WTC11 (cell line): ENCODE results near the gene THSD4. TPM values are rescaled to one million over a fixed set of nuclear protein-coding genes. Genes with fewer than 3 reads are reported as not detected.

Experiments used
- ATAC-seq: fragments of 200-7000 bp; cut with Tn5 transposase; 2 replicates; pipeline ENCODE4 v1.10.0; 2021; ENCODE audit warnings: mild to moderate bottlenecking, moderate library complexity
- CTCF ChIA-PET: fragments of 300-600 bp; sonication (Branson Sonifier 250); formaldehyde crosslinking; loops from one replicate; lab custom pipeline; 2021; ENCODE audit warnings: antibody characterized with exemption; lab: Charles Lee
- POLR2A ChIA-PET: fragments of 350-600 bp; sonication (Branson Sonifier 250); formaldehyde crosslinking; loops from one replicate; lab custom pipeline; 2021; ENCODE audit warnings: antibody characterized with exemption; lab: Charles Lee
- DNase-seq: peaks from one replicate; pipeline ENCODE4 v3.0.0; 2021; ENCODE audit warnings: low spot score
- H3K27ac Mint-ChIP-seq: 2 replicates; pipeline ENCODE4 v1.8.0; 2021; ENCODE audit warnings: mixed read lengths
- H3K27me3 Mint-ChIP-seq: 2 replicates; pipeline ENCODE4 v1.8.0; 2021; ENCODE audit warnings: low read depth, mild to moderate bottlenecking, moderate library complexity, mixed read lengths
- H3K36me3 Mint-ChIP-seq: 2 replicates; pipeline ENCODE4 v1.8.0; 2021; ENCODE audit warnings: mixed read lengths
- H3K4me1 Mint-ChIP-seq: 2 replicates; pipeline ENCODE4 v1.8.0; 2022; ENCODE audit warnings: mixed read lengths
- H3K4me3 Mint-ChIP-seq: 2 replicates; pipeline ENCODE4 v1.8.0; 2021; ENCODE audit warnings: mild to moderate bottlenecking, moderate library complexity, mixed read lengths
- H3K9me3 Mint-ChIP-seq: 2 replicates; pipeline ENCODE4 v1.8.0; 2021; ENCODE audit warnings: mixed read lengths
- AR ChIP-seq: fragments of 250-450 bp; sonication (Bioruptor Pico); IDR thresholded peaks from 2 replicates; pipeline ENCODE4 v1.9.0; 2021; ENCODE audit warnings: mild to moderate bottlenecking
- CREM ChIP-seq: sonication (generic); formaldehyde crosslinking; IDR thresholded peaks from 2 replicates; pipeline ENCODE4 v1.8.1; 2022; ENCODE audit warnings: mild to moderate bottlenecking, missing genetic modification reagents, moderate library complexity
- ETV6 ChIP-seq: sonication (generic); formaldehyde crosslinking; IDR thresholded peaks from 2 replicates; pipeline ENCODE4 v1.8.1; 2022; ENCODE audit warnings: mild to moderate bottlenecking, missing genetic modification reagents
- HMGA2 ChIP-seq: fragments of 250-450 bp; sonication (Bioruptor Pico); IDR thresholded peaks from 2 replicates; pipeline ENCODE4 v1.4.0; 2021; ENCODE audit warnings: mild to moderate bottlenecking, moderate library complexity
- IRF1 ChIP-seq: sonication (generic); formaldehyde crosslinking; IDR thresholded peaks from 2 replicates; pipeline ENCODE4 v1.8.0; 2023; ENCODE audit warnings: missing genetic modification reagents
- JAZF1 ChIP-seq: fragments of 250-450 bp; sonication (Bioruptor Pico); IDR thresholded peaks from 2 replicates; pipeline ENCODE4 v1.9.0; 2021; ENCODE audit warnings: moderate library complexity, mild to moderate bottlenecking, inconsistent platforms
- MAX ChIP-seq: sonication (generic); formaldehyde crosslinking; IDR thresholded peaks from 2 replicates; pipeline ENCODE4 v1.8.0; 2022; ENCODE audit warnings: mild to moderate bottlenecking, missing genetic modification reagents
- MYBL2 ChIP-seq: sonication (generic); formaldehyde crosslinking; IDR thresholded peaks from 2 replicates; pipeline ENCODE4 v1.8.1; 2023; ENCODE audit warnings: mild to moderate bottlenecking, moderate library complexity, missing genetic modification reagents
- ZNF263 ChIP-seq: sonication (generic); formaldehyde crosslinking; IDR thresholded peaks from 2 replicates; pipeline ENCODE4 v1.8.1; 2022; ENCODE audit warnings: low read depth, mild to moderate bottlenecking, moderate library complexity, missing genetic modification reagents
- ZNF512 ChIP-seq: sonication (generic); formaldehyde crosslinking; IDR thresholded peaks from 2 replicates; pipeline ENCODE4 v1.8.1; 2022; ENCODE audit warnings: missing genetic modification reagents, borderline replicate concordance
- ZNF671 ChIP-seq: fragments of 250-450 bp; sonication (Bioruptor Pico); IDR thresholded peaks from 2 replicates; pipeline ENCODE4 v1.8.0; 2021; ENCODE audit warnings: mild to moderate bottlenecking
- total RNA-seq: library from RNA; stranded (reverse); gene quantifications from 3 replicates; pipeline ENCODE4 v1.2.3, GENCODE V29; 2021
- TF ChIP-seq, protein P1 (sequence below): sonication (generic); formaldehyde crosslinking; IDR thresholded peaks from 2 replicates; pipeline ENCODE4 v1.8.1; 2022; ENCODE audit warnings: mild to moderate bottlenecking, moderate library complexity, missing genetic modification reagents
- TF ChIP-seq, protein P2 (sequence below): sonication (generic); formaldehyde crosslinking; IDR thresholded peaks from 2 replicates; pipeline ENCODE4 v1.8.1; 2023; ENCODE audit warnings: mild to moderate bottlenecking, missing genetic modification reagents

The THSD4 gene
- total RNA-seq, 1 experiment from 2014 or later: 7.8 TPM

DNA sequence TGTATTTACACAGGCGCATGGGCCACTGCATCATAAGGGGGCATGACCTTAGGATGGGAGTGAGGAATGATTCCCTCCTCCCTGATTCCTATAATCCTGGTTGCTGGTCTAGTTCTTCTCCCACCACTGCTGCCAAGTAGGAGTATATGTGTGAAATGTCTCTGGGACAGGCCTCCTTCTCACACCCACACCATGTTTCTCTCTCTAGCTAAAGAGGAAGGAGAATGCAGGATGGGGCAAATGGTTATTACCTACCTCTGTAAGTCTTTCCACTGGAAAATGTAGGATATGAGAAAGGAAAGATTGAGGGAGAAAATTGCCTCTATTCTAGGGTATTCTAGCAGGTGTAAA is 159.2 kb downstream of the THSD4 start:
- TF ChIP-seq, protein P1, sequence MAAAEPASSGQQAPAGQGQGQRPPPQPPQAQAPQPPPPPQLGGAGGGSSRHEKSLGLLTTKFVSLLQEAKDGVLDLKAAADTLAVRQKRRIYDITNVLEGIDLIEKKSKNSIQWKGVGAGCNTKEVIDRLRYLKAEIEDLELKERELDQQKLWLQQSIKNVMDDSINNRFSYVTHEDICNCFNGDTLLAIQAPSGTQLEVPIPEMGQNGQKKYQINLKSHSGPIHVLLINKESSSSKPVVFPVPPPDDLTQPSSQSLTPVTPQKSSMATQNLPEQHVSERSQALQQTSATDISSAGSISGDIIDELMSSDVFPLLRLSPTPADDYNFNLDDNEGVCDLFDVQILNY (CRISPR knock-in tag): no peak
- no peak for DNase-seq
- Mint-ChIP-seq H3K4me1 (peaks cover 15% of the 10 kb centered on the region), H3K27ac (no peak overlapping the region), H3K9me3 (peaks cover 18% of the 10 kb centered on the region), H3K36me3 (peaks cover 6% of the 10 kb centered on the region), H3K4me3 (no peak overlapping the region), H3K27me3 (no peaks in the 10 kb centered on the region)
- POLR2A ChIA-PET: no interaction called here
- ATAC-seq: no peak
- CTCF ChIA-PET: no interaction called here

DNA sequence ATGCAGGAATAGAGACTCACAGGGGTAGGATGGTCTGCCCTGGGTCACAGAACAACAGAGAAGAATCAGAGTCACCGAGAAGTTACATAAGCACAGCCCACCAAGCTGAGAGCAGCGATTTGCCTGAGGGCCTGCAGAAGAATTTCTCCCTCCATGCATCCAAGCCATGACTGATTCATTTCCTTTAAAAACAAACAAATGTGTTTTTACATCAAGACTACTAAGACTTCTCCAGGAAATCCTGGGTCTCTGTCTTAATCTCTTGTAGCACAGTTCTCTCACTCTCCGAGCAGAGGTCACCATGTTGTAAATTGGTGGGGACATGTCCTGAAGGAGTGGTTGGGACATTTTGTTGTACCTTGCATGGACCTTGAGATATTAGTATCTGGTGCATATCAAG is 159.8 kb downstream of the THSD4 start:
- H3K4me1 Mint-ChIP-seq: peaks cover 15% of the 10 kb centered on the region
- H3K36me3 Mint-ChIP-seq: peaks cover 4% of the 10 kb centered on the region; the same call in 1 of the 2 replicates
- TF ChIP-seq MAX (CRISPR knock-in tag) (no peak), ZNF263 (CRISPR knock-in tag) (no peak)
- ATAC-seq: no peak
- no peak overlapping the region for H3K4me3 Mint-ChIP-seq
- H3K27ac Mint-ChIP-seq: peak overlapping the region; percentile 70
- DNase-seq: no peak
- H3K9me3 Mint-ChIP-seq: peaks cover 12% of the 10 kb centered on the region
- ChIA-PET POLR2A (no interaction called here), CTCF (no interaction called here)
- no peaks in the 10 kb centered on the region for H3K27me3 Mint-ChIP-seq

DNA sequence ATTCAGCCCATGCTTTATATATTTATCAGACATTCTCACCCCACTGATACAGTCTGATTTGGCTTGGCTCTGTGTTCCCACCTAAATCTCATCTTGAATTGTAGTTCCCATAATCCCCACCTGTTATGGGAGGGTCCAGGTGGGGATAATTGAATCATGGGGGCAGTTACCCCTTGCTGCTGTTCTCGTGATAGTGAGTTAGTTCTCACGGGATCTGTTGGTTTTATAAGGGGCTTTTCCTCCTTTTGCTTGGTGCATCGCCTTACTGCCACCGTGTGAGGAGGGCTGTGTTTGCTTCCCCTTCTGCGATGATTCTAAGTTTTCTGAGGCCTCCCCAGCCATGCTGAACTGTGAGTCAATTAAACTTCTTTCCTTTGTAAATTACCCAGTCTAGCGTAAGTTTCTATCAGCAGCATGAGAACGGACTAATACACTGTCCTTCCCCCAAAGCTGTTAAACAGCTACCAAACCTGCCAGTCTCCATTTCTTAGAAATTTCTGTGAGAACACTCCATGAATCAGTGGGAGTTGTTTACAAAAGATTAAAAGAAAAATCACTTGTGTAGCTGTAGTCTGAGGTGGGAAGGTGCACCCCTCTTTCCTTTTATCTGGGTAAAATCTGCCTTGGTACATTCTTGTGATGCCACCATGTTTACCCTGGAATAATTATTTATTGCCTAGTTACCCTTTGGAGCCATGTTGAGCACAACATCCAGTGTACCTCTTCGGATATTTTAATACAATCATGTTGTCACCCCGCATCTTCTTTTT is 160.5 kb downstream of the THSD4 start:
- no peaks in the 10 kb centered on the region for H3K27me3 Mint-ChIP-seq
- TF ChIP-seq, protein P2, sequence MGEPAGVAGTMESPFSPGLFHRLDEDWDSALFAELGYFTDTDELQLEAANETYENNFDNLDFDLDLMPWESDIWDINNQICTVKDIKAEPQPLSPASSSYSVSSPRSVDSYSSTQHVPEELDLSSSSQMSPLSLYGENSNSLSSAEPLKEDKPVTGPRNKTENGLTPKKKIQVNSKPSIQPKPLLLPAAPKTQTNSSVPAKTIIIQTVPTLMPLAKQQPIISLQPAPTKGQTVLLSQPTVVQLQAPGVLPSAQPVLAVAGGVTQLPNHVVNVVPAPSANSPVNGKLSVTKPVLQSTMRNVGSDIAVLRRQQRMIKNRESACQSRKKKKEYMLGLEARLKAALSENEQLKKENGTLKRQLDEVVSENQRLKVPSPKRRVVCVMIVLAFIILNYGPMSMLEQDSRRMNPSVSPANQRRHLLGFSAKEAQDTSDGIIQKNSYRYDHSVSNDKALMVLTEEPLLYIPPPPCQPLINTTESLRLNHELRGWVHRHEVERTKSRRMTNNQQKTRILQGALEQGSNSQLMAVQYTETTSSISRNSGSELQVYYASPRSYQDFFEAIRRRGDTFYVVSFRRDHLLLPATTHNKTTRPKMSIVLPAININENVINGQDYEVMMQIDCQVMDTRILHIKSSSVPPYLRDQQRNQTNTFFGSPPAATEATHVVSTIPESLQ (CRISPR knock-in tag): no peak
- TF ChIP-seq MYBL2 (CRISPR knock-in tag): no peak
- no peak for TF ChIP-seq JAZF1 (CRISPR knock-in tag)
- TF ChIP-seq ZNF263 (CRISPR knock-in tag): no peak
- TF ChIP-seq ZNF512 (CRISPR knock-in tag): no peak
- TF ChIP-seq IRF1: no peak
- TF ChIP-seq, all 79 proteins: peak for 0
- Mint-ChIP-seq H3K4me3 (no peak overlapping the region), H3K36me3 (peaks cover 4% of the 10 kb centered on the region; the same call in 1 of the 2 replicates), H3K4me1 (peaks cover 18% of the 10 kb centered on the region), H3K27ac (peak overlapping the region; percentile 81), H3K9me3 (peaks cover 5% of the 10 kb centered on the region)
- ChIA-PET CTCF (no interaction called here), POLR2A (no interaction called here)
- ATAC-seq (no peak), DNase-seq (no peak)

GRCh38 chr15:71276336-71276665 is 161.0 kb downstream of the THSD4 start:
- Mint-ChIP-seq H3K9me3 (peaks cover 5% of the 10 kb centered on the region), H3K27me3 (no peaks in the 10 kb centered on the region), H3K4me1 (peaks cover 24% of the 10 kb centered on the region), H3K4me3 (no peak overlapping the region), H3K27ac (peak overlapping the region; percentile 81; the same call in 1 of the 2 replicates), H3K36me3 (peaks cover 4% of the 10 kb centered on the region; the same call in 1 of the 2 replicates)
- DNase-seq: no peak
- CTCF ChIA-PET: no interaction called here
- POLR2A ChIA-PET: no interaction called here
- ATAC-seq: no peak; the same call in 1 of the 2 replicates
- no peak for TF ChIP-seq IRF1
- TF ChIP-seq AR (CRISPR knock-in tag): no peak
- TF ChIP-seq ZNF671: no peak
- TF ChIP-seq ETV6 (CRISPR knock-in tag): no peak
- TF ChIP-seq CREM (CRISPR knock-in tag): no peak
- TF ChIP-seq ZNF263 (CRISPR knock-in tag): no peak
- no peak for TF ChIP-seq HMGA2 (CRISPR knock-in tag)
- TF ChIP-seq, protein P2 (CRISPR knock-in tag): no peak
- no peak for TF ChIP-seq ZNF512 (CRISPR knock-in tag)
